ENCODE measurements around the gene WNT10A.

DNA sequence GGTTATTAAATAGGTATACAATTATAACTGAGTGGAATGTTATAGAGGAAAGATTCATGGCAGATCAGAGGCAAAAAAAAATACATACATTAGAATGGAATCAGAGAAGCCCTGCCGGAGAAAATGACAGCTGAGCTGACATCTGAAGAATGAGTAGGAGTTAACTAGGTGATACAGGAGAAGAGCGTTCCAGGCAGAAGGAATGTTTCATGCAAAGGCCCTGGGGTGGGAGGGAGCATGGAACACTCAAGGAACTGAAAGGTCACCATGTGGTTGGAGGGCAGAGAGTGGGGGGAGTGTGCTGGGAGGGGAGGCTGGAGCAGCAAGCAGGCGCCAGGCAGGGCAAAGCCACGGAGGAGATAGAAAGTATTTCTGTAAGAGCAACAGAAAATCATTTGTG, 47.2 kb downstream of the WNT10A start:
- TF ChIP-seq TAF1 (IDR thresholded peaks at IDR 0.05; ENCODE audit: borderline replicate concordance, low read depth, low read length) (no peak), POLR2AphosphoS5 (IDR thresholded peaks at IDR 0.05; ENCODE audit: low read depth, low read length) (no peak)

Measured in GM12892 (cell line).